GM12878 (cell line): ENCODE results near the gene IL4I1. TPM values are rescaled to one million over a fixed set of nuclear protein-coding genes. Genes with fewer than 3 reads are reported as not detected.

ENCODE experiments used
- ATAC-seq: fragments of 200-7000 bp; cut with Tn5 transposase; 3 replicates; pipeline ENCODE4 v1.9.1; 2020; ENCODE audit warnings: mild to moderate bottlenecking, moderate library complexity
- BruUV-seq: library from RNA; stranded (reverse); fragments of 400-500 nt; replicated peaks from 2 replicates; lab custom pipeline; 2021; lab: Mats Ljungman, UMichigan
- CTCF ChIA-PET: fragments of 300-600 bp; sonication (Branson Sonifier 250); formaldehyde crosslinking; extraction: SDS; loops from one replicate; lab custom pipeline; 2021; ENCODE audit warnings: inconsistent platforms; lab: Yijun Ruan, JAX
- POLR2A ChIA-PET: fragments of 350-600 bp; formaldehyde crosslinking; extraction: SDS; loops from one replicate; lab custom pipeline; 2021; ENCODE audit warnings: inconsistent platforms; lab: Charles Lee
- RAD21 ChIA-PET: fragments of 300-600 bp; sonication (Branson Sonifier 250); formaldehyde crosslinking; loops from one replicate; lab custom pipeline; 2023; ENCODE audit warnings: antibody characterized with exemption; ENCODE audit not compliant: unreplicated experiment; lab: Charles Lee
- SMC1A ChIA-PET: fragments of 300-600 bp; sonication (Branson Sonifier 250); formaldehyde crosslinking; loops from one replicate; lab custom pipeline; 2023; ENCODE audit not compliant: unreplicated experiment, uncharacterized antibody; lab: Charles Lee
- DNase-seq: peaks from one replicate; pipeline ENCODE4 v3.0.0-alpha.2; 2011; ENCODE audit warnings: low read depth, low spot score
- FAIRE-seq: peaks from 3 replicates; lab custom pipeline; 2011; peaks lifted over from hg19 to GRCh38; lab: Jason Lieb, UNC
- H2AFZ ChIP-seq: 2 replicates; pipeline ENCODE4 v1.6.0; 2011; ENCODE audit warnings: low read depth, low read length, control low read depth; ENCODE audit not compliant: control insufficient read depth
- H3K27ac ChIP-seq: 2 replicates; pipeline ENCODE4 v1.5.1; 2011; ENCODE audit warnings: control low read depth; ENCODE audit not compliant: control insufficient read depth, insufficient read depth
- H3K27me3 ChIP-seq, 2 experiments: replicated peaks in 1 of 2; 2 replicates each; pipeline versions ENCODE4 v1.6.0 to v1.6.1; 2011; ENCODE audit warnings: low read length in 1 of 2; ENCODE audit not compliant: control insufficient read depth in 2 of 2, insufficient read depth in 2 of 2
- H3K36me3 ChIP-seq, 2 experiments: 2 replicates each; pipeline ENCODE4 v1.5.1; 2011; ENCODE audit warnings: low read length in 1 of 2; ENCODE audit not compliant: control insufficient read depth in 2 of 2, insufficient read depth in 2 of 2
- H3K4me1 ChIP-seq: 2 replicates; pipeline ENCODE4 v1.6.1; 2011; ENCODE audit warnings: mild to moderate bottlenecking, low read length, moderate library complexity, mixed read lengths; ENCODE audit not compliant: control insufficient read depth, insufficient read depth
- H3K4me2 ChIP-seq: 2 replicates; pipeline ENCODE4 v1.6.0; 2011; ENCODE audit warnings: control low read depth; ENCODE audit not compliant: control insufficient read depth, insufficient read depth
- H3K4me3 ChIP-seq: fragments of 200-600 bp; sonication (generic); 2 replicates; pipeline ENCODE4 v1.5.1; 2016
- H3K79me2 ChIP-seq: 2 replicates; pipeline ENCODE4 v1.6.0; 2011; ENCODE audit warnings: low read length; ENCODE audit not compliant: control insufficient read depth, insufficient read depth
- H3K9ac ChIP-seq: 2 replicates; pipeline ENCODE4 v1.8.0; 2011; ENCODE audit warnings: low read length, control low read depth, mixed read lengths; ENCODE audit not compliant: control insufficient read depth, insufficient read depth
- H3K9me3 ChIP-seq: replicated peaks from 3 replicates; pipeline ENCODE4 v1.5.1; 2011; ENCODE audit warnings: mild to moderate bottlenecking, low read length; ENCODE audit not compliant: control insufficient read depth, insufficient read depth
- H4K20me1 ChIP-seq: 2 replicates; pipeline ENCODE4 v1.6.0; 2011; ENCODE audit not compliant: control insufficient read depth, insufficient read depth
- CHD4 ChIP-seq: fragments of 200-600 bp; sonication (generic); IDR thresholded peaks from 2 replicates; pipeline ENCODE4 v1.6.1; 2016; ENCODE audit warnings: mild to moderate bottlenecking
- CUX1 ChIP-seq: IDR thresholded peaks from 2 replicates; pipeline ENCODE4 v1.6.1; 2012; ENCODE audit warnings: improper control_type of control experiment, low read depth, low read length; ENCODE audit not compliant: insufficient replicate concordance
- GABPA ChIP-seq: IDR thresholded peaks from 2 replicates; pipeline ENCODE4 v1.6.1; 2014; ENCODE audit warnings: antibody characterized with exemption, low read depth, mild to moderate bottlenecking, inconsistent platforms
- HCFC1 ChIP-seq: fragments of 150-350 bp; IDR thresholded peaks from 2 replicates; pipeline ENCODE4 v1.6.1; 2014; ENCODE audit warnings: low read length
- MLLT1 ChIP-seq: fragments of 450-650 bp; IDR thresholded peaks from 2 replicates; pipeline ENCODE4 v1.6.1; 2016; ENCODE audit warnings: mild to moderate bottlenecking
- NR2C2 ChIP-seq: IDR thresholded peaks from 2 replicates; pipeline ENCODE4 v1.6.1; 2011; ENCODE audit warnings: borderline replicate concordance, low read depth; ENCODE audit not compliant: control insufficient read depth, insufficient read length
- RFX5 ChIP-seq: IDR thresholded peaks from 2 replicates; pipeline ENCODE4 v1.6.1; 2011; ENCODE audit warnings: low read depth, low read length, improper control_type of control experiment
- RUNX3 ChIP-seq: IDR thresholded peaks from 2 replicates; pipeline ENCODE4 v1.6.1; 2012; ENCODE audit warnings: low read length, inconsistent platforms
- SIN3A ChIP-seq: IDR thresholded peaks from 2 replicates; pipeline ENCODE4 v1.6.1; 2012; ENCODE audit warnings: low read depth, low read length, improper control_type of control experiment
- SIX5 ChIP-seq: IDR thresholded peaks from 2 replicates; pipeline ENCODE4 v1.6.1; 2011; ENCODE audit warnings: mild to moderate bottlenecking, low read depth, low read length, moderate library complexity; ENCODE audit not compliant: severe bottlenecking
- ZBTB4 ChIP-seq: fragments of 450-650 bp; formaldehyde crosslinking; IDR thresholded peaks from 2 replicates; pipeline ENCODE4 v1.4.0; 2022; ENCODE audit warnings: mild to moderate bottlenecking, moderate library complexity
- ZSCAN29 ChIP-seq: fragments of 450-650 bp; IDR thresholded peaks from 2 replicates; pipeline ENCODE4 v1.6.1; 2017; ENCODE audit warnings: mild to moderate bottlenecking, moderate library complexity
- WGBS: methylation state at CpG from one replicate; pipeline ENCODE4 v1.1.6; 2016; ENCODE audit warnings: low lambda C conversion rate; ENCODE audit not compliant: insufficient replicate concordance, insufficient coverage; ENCODE audit errors: missing lambda C conversion rate; 5-methylcytosine and 5-hydroxymethylcytosine counted together
- in situ Hi-C: fragments of 300-500 bp; cut with MboI; formaldehyde crosslinking; loops from 9 replicates; pipeline ENCODE4 v1.14.3; 2018; ENCODE audit warnings: mixed read lengths
- intact Hi-C: fragments of 100-400 bp; cut with micrococcal nuclease; formaldehyde crosslinking; loops from one replicate; pipeline ENCODE4 v1.14.2; 2022; ENCODE audit not compliant: unreplicated experiment
- polyA plus RNA-seq, 11 experiments: library from polyadenylated mRNA; depleted of rRNA in 4 of 11; unstranded in 6 of 11; stranded (reverse) in 5 of 11; fragments of >200 nt; fragmentation: Nextera tagmentation in 4 of 11; fragmentation: Illumina TruSeq in 1 of 11; extraction: Ambion mirVana in 4 of 11; extraction: Trizol in 1 of 11; gene quantifications; 1 replicate in 1 of 11; 2 replicates in 10 of 11; pipeline versions ENCODE4 v1.2.1 to v1.2.3, GENCODE V29; 2011 to 2016; ENCODE audit warnings: inconsistent platforms in 2 of 11, missing spikeins in 2 of 11, low read depth in 1 of 11
- total RNA-seq, 4 experiments: library from RNA; depleted of rRNA in 3 of 4; stranded (reverse); fragments of >200 nt in 3 of 4; fragmentation: Illumina TruSeq in 1 of 4; extraction: Trizol in 1 of 4; gene quantifications; 2 replicates each; pipeline versions ENCODE4 v1.2.1 to v1.2.3, GENCODE V29; 2013 to 2021

IL4I1 gene
- total and polyA plus RNA-seq, 10 of the 15 experiments (the other 5 are each of a cell fraction or from before 2014, with no cell fraction given): 0.62 to 83.8 (median 42.8) TPM

- peak overlapping the region; percentile 70 for H3K27ac ChIP-seq
- peaks cover 2 to 4% of the 10 kb centered on the region in 2 experiments for H3K36me3 ChIP-seq
- no peaks in the 10 kb centered on the region for H3K27me3 ChIP-seq
- H3K79me2 ChIP-seq: peaks cover 22% of the 10 kb centered on the region
- no peaks in the 10 kb centered on the region for H4K20me1 ChIP-seq
- peak overlapping the region; percentile 41; the same call in 1 of the 2 replicates for H2AFZ ChIP-seq
- peak overlapping the region; percentile 66 for H3K4me3 ChIP-seq
- ATAC-seq (peak; percentile 87), DNase-seq (peak; percentile 100), FAIRE-seq (peak; percentile 100)
- intact Hi-C loops: loop anchor here (5.0 kb wide), 3 partner anchors 102 to 382 kb away; partner anchors contain the start of genes AP2A1, PRMT1 and RPL13A
- H3K4me2 ChIP-seq: peak overlapping the region; percentile 85
- ChIA-PET POLR2A (interaction anchor here (0.6 to 1.7 kb wide), 34 partner anchors 10 to 416 kb away, joined by 3 to 30 read pairs (median 4); partner anchors contain the start of genes AP2A1, ATF5, FUZ and IL4I1), SMC1A (interaction anchor here (0.7 to 2.0 kb wide), 13 partner anchors 16 to 193 kb away, joined by 3 to 9 read pairs (median 5); partner anchors contain the start of genes AP2A1, ATF5, FUZ and NUP62), CTCF (interaction anchor here (0.5 to 1.4 kb wide), 9 partner anchors 7 to 190 kb away, joined by 3 to 6 read pairs (median 4); partner anchors contain the start of genes AKT1S1, MED25, PTOV1 and TBC1D17), RAD21 (interaction anchor here (0.6 to 1.4 kb wide), 22 partner anchors 7 to 229 kb away, joined by 3 to 17 read pairs (median 4); partner anchors contain the start of genes AKT1S1, AP2A1, ATF5 and FUZ)
- H3K9ac ChIP-seq: peak overlapping the region; percentile 64
- BruUV-seq: no TSS peak
- in situ Hi-C loops: no loop called here
- H3K4me1 ChIP-seq: peaks cover 26% of the 10 kb centered on the region
- WGBS: 3% methylated on average over 55 of the region's 67 CpGs
- no peaks in the 10 kb centered on the region for H3K9me3 ChIP-seq
- TF ChIP-seq MLLT1 (no peak), RUNX3 (peak; percentile 31; the same call in 1 of the 2 replicates), CUX1 (no peak), SIN3A (0 out of 2 replicates have a peak, but pooled peaks have one; percentile 38), NR2C2 (no peak), ZSCAN29 (no peak), CHD4 (no peak), SIX5 (no peak), HCFC1 (peak; percentile 48), GABPA (no peak), ZBTB4 (CRISPR knock-in tag) (no peak), RFX5 (peak; percentile 100)
These were observed 27.0 kb downstream of the IL4I1 start for GRCh38 chr19:49869484-49870308.
